ENCODE measurements around the gene GPC6. TPM values are rescaled to one million over a fixed set of nuclear protein-coding genes. Genes with fewer than 3 reads are reported as not detected.
"Not testable (repeated sequence)": the region's sequence is repeated elsewhere in the genome, so short reads cannot be mapped to it uniquely, and the experiment has no call there.

The GPC6 gene
- total RNA-seq, 1 experiment from 2014 or later = not detected

DNA sequence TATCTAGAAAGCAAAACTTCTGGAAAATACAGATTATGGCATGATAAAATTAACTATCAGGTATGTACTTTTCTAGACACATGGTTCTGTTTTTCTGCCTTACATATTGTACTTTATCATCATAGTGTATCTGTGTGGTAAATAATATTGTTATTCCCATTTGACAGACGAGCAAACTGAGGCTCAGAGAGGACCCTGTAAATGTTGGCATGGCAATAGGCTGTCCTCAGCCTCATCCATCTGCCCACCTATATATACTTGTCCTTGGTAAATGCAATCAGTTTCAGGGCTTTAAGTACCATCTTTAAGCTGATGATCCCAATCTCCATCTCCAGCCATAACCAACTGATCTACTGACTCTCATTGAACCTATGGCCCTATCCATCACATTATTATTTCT is 1074.9 kb downstream of the GPC6 start:
- no peaks in the 10 kb centered on the region for H3K27me3 ChIP-seq (ENCODE audit: insufficient read depth, low read depth)
- H3K4me2 ChIP-seq = no peak overlapping the region
- no peak for DNase-seq
- no peaks in the 10 kb centered on the region for H3K4me1 ChIP-seq (replicated peaks; ENCODE audit: insufficient read depth)
- no peaks in the 10 kb centered on the region for H3K9me2 ChIP-seq (ENCODE audit: insufficient read depth)
- TF ChIP-seq EZH2 (IDR thresholded peaks at IDR 0.05; ENCODE audit: low read depth) (no peak), CTCF (conservative IDR thresholded peaks at IDR 0.05) (no peak)
- H3F3A ChIP-seq (ENCODE audit: insufficient read depth, low read depth) = no peaks in the 10 kb centered on the region
- no peak overlapping the region for H3K4me3 ChIP-seq
- no TSS peak for BruUV-seq (replicated peaks)
- H3K36me3 ChIP-seq (ENCODE audit: low read depth) = no peaks in the 10 kb centered on the region
- H3K79me2 ChIP-seq (ENCODE audit: low read depth) = no peaks in the 10 kb centered on the region
- no peaks in the 10 kb centered on the region for H3K9me3 ChIP-seq (ENCODE audit: insufficient read depth, low read depth)
- CTCF ChIA-PET = no interaction called here
- POLR2A ChIA-PET (ENCODE audit: unreplicated experiment) = no interaction called here
- no peaks in the 10 kb centered on the region for H4K20me1 ChIP-seq (ENCODE audit: insufficient read depth)
- no peak overlapping the region for H2AFZ ChIP-seq
- intact Hi-C loops (cut with micrococcal nuclease; ENCODE audit: unreplicated experiment) = no loop called here
- no peak overlapping the region for H3K27ac ChIP-seq

DNA sequence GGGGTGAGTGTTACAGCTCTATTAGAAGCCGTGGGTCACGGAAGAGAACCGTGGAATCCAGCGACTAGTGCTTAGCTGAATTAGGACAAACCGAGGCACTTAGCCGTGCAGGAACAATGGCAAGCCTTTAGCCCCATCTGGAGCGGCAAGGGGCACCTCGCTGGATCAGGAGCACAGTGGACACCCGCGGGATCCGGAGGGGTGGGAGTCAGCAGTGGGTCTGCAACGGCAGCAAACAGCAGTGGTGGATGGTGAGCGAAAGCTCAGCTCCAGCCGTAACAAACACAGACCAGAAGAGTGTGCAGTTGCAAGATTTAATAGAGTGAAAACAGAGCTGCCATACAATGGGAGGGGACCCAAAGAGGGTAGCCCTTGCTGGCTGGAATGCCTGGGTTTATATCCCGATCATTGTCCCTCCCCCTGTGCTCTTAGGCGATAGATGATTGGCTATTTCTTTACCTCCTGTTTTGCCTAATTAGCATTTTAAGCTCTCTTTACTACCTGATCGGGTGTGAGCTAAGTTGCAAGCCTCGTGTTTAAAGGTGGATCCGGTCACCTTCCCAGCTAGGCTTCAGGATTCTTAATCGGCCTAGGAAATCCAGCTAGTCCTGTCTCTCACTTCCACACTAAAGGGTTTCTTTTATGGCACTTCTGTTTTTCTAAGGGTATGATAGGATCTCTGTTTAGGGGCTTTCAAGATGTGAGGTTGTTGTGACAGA is 1076.4 kb downstream of the GPC6 start:
- H3K79me2 ChIP-seq (ENCODE audit: low read depth); H3K9me3 ChIP-seq (ENCODE audit: insufficient read depth, low read depth); H3K27me3 ChIP-seq (ENCODE audit: insufficient read depth, low read depth); H3K36me3 ChIP-seq (ENCODE audit: low read depth); H3K4me2 ChIP-seq; H3K4me1 ChIP-seq (replicated peaks; ENCODE audit: insufficient read depth); H2AFZ ChIP-seq; H3K4me3 ChIP-seq; CTCF ChIA-PET; BruUV-seq (replicated peaks); intact Hi-C loops (cut with micrococcal nuclease; ENCODE audit: unreplicated experiment); H3K27ac ChIP-seq; DNase-seq; POLR2A ChIA-PET (ENCODE audit: unreplicated experiment); H3F3A ChIP-seq (ENCODE audit: insufficient read depth, low read depth); H3K9me2 ChIP-seq (ENCODE audit: insufficient read depth); H4K20me1 ChIP-seq (ENCODE audit: insufficient read depth): not testable (repeated sequence)

- TF ChIP-seq CTCF (conservative IDR thresholded peaks at IDR 0.05) (no peak), EZH2 (IDR thresholded peaks at IDR 0.05; ENCODE audit: low read depth) (no peak)
- intact Hi-C loops (cut with micrococcal nuclease; ENCODE audit: unreplicated experiment) = no loop called here
- H3K36me3 ChIP-seq (ENCODE audit: low read depth) = no peaks in the 10 kb centered on the region
- no peak overlapping the region for H3K4me3 ChIP-seq
- H3K9me3 ChIP-seq (ENCODE audit: insufficient read depth, low read depth) = no peaks in the 10 kb centered on the region
- no peak overlapping the region for H3K27ac ChIP-seq
- POLR2A ChIA-PET (ENCODE audit: unreplicated experiment) = no interaction called here
- no peak overlapping the region for H3K4me2 ChIP-seq
- H3K9me2 ChIP-seq (ENCODE audit: insufficient read depth) = no peaks in the 10 kb centered on the region
- no peaks in the 10 kb centered on the region for H3K27me3 ChIP-seq (ENCODE audit: insufficient read depth, low read depth)
- CTCF ChIA-PET = no interaction called here
- no peaks in the 10 kb centered on the region for H4K20me1 ChIP-seq (ENCODE audit: insufficient read depth)
- BruUV-seq (replicated peaks) = no TSS peak
- DNase-seq = no peak
- H3K4me1 ChIP-seq (replicated peaks; ENCODE audit: insufficient read depth) = no peaks in the 10 kb centered on the region
- no peaks in the 10 kb centered on the region for H3K79me2 ChIP-seq (ENCODE audit: low read depth)
- H3F3A ChIP-seq (ENCODE audit: insufficient read depth, low read depth) = no peaks in the 10 kb centered on the region
- H2AFZ ChIP-seq = no peak overlapping the region
These were observed 1077.1 kb downstream of the GPC6 start for GRCh38 chr13:94303644-94304174.

- no peaks in the 10 kb centered on the region for H3K36me3 ChIP-seq (ENCODE audit: low read depth)
- H3K27ac ChIP-seq = no peak overlapping the region
- no peaks in the 10 kb centered on the region for H3K4me1 ChIP-seq (replicated peaks; ENCODE audit: insufficient read depth)
- H4K20me1 ChIP-seq (ENCODE audit: insufficient read depth) = no peaks in the 10 kb centered on the region
- no peak overlapping the region for H3K4me2 ChIP-seq
- no TSS peak for BruUV-seq (replicated peaks)
- H2AFZ ChIP-seq = no peak overlapping the region
- CTCF ChIA-PET = no interaction called here
- intact Hi-C loops (cut with micrococcal nuclease; ENCODE audit: unreplicated experiment) = no loop called here
- no peak for DNase-seq
- POLR2A ChIA-PET (ENCODE audit: unreplicated experiment) = no interaction called here
- TF ChIP-seq CTCF (conservative IDR thresholded peaks at IDR 0.05) (no peak), EZH2 (IDR thresholded peaks at IDR 0.05; ENCODE audit: low read depth) (no peak)
- no peaks in the 10 kb centered on the region for H3K79me2 ChIP-seq (ENCODE audit: low read depth)
- no peaks in the 10 kb centered on the region for H3F3A ChIP-seq (ENCODE audit: insufficient read depth, low read depth)
- H3K4me3 ChIP-seq = no peak overlapping the region
- H3K9me2 ChIP-seq (ENCODE audit: insufficient read depth) = no peaks in the 10 kb centered on the region
- no peaks in the 10 kb centered on the region for H3K27me3 ChIP-seq (ENCODE audit: insufficient read depth, low read depth)
- no peaks in the 10 kb centered on the region for H3K9me3 ChIP-seq (ENCODE audit: insufficient read depth, low read depth)
These were observed 1078.4 kb downstream of the GPC6 start for GRCh38 chr13:94305033-94305432.
